ENCODE results near the gene EXOC3L1.

EXOC3L1 gene

DNA sequence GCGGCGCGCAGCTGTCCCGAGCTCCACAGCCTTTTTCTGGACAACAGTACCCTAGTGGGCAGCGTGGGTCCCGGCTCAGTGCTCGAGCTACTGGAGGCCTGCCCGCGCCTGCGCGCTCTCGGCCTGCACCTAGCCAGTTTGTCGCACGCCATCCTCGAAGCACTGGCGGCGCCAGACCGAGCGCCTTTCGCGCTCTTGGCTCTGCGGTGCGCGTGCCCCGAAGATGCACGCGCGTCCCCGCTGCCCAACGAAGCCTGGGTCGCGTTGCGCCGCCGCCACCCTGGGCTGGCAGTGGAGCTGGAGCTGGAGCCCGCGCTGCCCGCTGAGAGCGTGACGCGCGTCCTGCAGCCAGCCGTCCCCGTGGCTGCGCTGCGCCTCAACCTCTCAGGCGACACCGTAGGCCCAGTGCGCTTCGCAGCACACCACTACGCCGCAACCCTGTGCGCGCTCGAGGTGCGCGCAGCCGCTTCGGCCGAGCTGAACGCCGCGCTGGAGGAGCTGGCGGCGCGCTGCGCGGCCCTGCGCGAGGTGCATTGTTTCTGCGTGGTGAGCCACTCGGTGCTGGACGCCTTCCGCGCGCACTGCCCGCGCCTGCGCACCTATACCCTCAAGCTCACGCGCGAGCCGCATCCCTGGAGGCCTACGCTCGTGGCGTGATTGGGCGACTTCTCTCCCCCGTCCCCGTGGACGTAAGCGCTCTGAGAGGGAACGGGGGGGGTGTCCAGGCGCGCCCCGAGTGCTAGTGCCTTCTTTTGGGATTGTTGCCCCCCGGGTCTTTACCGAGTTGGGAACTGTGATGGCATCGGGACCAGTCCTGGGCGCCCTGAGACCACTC is 26.6 kb downstream of the EXOC3L1 start:
- H3K4me3 ChIP-seq (ENCODE audit: control insufficient read depth, low read depth, low read length), result no peak overlapping the region
- TF ChIP-seq, protein P1, sequence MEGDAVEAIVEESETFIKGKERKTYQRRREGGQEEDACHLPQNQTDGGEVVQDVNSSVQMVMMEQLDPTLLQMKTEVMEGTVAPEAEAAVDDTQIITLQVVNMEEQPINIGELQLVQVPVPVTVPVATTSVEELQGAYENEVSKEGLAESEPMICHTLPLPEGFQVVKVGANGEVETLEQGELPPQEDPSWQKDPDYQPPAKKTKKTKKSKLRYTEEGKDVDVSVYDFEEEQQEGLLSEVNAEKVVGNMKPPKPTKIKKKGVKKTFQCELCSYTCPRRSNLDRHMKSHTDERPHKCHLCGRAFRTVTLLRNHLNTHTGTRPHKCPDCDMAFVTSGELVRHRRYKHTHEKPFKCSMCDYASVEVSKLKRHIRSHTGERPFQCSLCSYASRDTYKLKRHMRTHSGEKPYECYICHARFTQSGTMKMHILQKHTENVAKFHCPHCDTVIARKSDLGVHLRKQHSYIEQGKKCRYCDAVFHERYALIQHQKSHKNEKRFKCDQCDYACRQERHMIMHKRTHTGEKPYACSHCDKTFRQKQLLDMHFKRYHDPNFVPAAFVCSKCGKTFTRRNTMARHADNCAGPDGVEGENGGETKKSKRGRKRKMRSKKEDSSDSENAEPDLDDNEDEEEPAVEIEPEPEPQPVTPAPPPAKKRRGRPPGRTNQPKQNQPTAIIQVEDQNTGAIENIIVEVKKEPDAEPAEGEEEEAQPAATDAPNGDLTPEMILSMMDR (IDR thresholded peaks at IDR 0.05; ENCODE audit: control insufficient read depth, insufficient read depth, low read depth, low read length, missing control alignments), result no peak
- no peak for DNase-seq (ENCODE audit: low read depth)

DNA sequence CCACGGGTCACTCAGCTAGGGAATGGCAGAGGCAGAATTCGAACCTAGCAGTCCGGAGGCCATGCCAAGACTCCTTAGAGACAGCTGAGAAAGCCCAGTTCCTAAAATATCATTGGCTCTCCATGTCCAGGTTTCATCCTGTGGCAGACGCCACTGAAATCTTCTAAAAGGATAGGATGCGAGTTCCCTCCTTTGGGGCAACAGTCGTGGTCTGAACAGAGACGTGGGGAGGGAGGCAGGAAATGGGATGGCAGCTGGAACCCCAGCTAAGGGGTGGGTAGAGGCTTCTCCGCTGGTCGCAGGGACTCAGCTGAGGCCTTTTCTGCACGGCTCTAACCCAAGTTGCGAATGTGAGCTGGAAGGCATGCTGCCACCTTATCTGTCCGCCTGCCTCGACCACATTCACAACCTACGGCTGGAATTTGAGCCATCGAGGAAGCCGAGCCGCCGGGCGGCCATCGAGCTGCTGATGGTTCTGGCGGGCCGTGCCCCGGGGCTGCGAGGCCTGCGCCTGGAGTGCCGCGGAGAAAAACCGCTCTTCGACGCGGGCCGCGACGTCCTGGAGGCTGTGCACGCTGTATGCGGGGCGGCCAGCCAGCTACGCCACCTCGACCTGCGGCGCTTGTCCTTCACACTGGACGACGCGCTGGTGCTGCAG is 27.3 kb downstream of the EXOC3L1 start:
- TF ChIP-seq, protein P1 (IDR thresholded peaks at IDR 0.05; ENCODE audit: control insufficient read depth, insufficient read depth, low read depth, low read length, missing control alignments), result no peak
- H3K4me3 ChIP-seq (ENCODE audit: control insufficient read depth, low read depth, low read length), result no peak overlapping the region
- no peak for DNase-seq (ENCODE audit: low read depth)

GRCh38 chr16:67161595-67162058 is 28.3 kb downstream of the EXOC3L1 start:
- DNase-seq (ENCODE audit: low read depth), result no peak
- TF ChIP-seq, protein P1 (IDR thresholded peaks at IDR 0.05; ENCODE audit: control insufficient read depth, insufficient read depth, low read depth, low read length, missing control alignments), result no peak
- H3K4me3 ChIP-seq (ENCODE audit: control insufficient read depth, low read depth, low read length), result peak overlapping the region; percentile 97

DNA sequence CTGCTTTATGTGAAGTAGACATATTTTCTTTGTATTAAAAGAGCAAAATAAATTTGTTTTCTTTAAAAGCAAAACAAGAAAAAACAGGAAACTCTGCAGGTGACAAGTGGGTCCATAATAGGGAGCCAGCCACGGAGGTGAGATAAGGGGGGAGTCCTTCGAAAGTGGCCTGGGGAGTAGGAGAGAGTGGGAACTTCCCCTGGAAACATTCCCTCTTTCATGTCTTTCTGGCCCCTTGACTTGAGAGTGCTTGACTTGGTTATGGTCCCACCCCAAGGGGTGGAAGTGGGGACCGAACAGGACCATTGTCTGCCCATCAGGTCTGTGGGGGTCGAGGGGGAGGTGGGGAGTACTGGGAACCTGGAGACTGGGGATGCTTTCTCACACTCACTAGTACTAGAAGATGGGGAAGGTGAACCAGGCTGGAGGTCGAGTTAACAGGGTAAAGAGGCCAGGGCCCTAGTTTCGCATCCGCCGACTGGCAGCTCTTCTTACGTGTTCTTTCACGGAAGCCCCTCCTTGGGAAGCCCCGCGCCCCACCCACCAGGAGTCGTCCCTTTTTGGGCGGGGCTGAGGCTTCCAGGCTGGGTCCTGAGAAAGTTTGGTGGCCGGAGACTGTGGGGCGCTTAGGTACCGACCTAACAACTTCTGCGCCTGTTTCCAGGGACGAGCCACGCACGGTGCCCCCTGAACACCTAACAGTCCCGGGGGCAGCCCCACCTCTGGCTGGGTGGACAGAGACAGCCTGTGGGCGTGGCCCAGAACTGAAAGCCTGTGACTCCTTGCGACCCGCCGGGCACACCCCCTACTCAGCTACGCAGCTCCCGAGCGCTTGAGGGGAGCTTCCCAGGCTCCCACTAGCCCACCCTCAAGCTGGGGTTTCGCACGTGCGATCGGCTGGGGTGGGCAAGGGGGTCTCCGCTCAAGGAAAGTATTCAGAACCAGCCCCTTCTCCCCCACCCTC is 31.0 kb downstream of the EXOC3L1 start:
- H3K4me3 ChIP-seq (ENCODE audit: control insufficient read depth, low read depth, low read length), result peak overlapping the region; percentile 97
- no peak for DNase-seq (ENCODE audit: low read depth)
- TF ChIP-seq, protein P1 (IDR thresholded peaks at IDR 0.05; ENCODE audit: control insufficient read depth, insufficient read depth, low read depth, low read length, missing control alignments), result no peak

DNA sequence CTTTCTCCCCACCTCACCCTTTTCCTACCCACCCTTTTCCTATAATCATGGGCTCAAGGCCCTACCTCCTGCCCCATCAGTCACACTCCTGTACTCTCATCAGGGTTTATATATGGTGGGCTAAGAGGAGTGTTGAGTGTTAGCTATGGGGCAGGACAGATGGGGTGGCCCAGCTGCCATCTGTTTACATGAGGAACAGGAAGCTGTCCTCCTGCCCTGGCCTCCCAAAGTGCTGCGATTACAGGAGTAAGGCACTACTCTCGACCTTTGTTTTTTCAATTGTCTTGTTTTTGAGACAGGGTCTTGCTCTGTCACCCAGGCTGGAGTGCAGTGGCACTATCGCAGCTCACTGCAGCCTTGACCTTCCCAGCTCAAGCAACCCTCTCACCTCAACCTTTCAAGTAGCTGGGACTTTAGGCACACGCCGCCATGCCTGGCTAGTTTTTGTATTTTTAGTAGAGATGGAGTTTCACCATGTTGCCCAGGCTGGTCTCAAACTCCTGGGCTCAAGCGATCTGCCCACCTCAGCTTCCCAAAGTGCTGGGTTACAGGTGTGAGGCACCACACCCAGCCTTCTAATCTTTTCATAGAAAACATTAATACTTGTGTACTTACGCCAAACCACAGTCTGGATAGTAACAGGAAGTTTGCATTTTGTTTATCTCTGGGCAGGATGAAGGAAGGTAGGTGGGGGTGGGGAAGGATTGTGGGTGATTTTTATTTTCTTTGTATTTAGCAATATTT is 31.9 kb downstream of the EXOC3L1 start:
- H3K4me3 ChIP-seq (ENCODE audit: control insufficient read depth, low read depth, low read length), result no peak overlapping the region
- TF ChIP-seq, protein P1 (IDR thresholded peaks at IDR 0.05; ENCODE audit: control insufficient read depth, insufficient read depth, low read depth, low read length, missing control alignments), result no peak
- no peak for DNase-seq (ENCODE audit: low read depth)

Data from AG09309 (cell line).